HG02870 (cell line): ENCODE measurements around the gene NPEPPS.
"Not testable (repeated sequence)": the region's sequence is repeated elsewhere in the genome, so short reads cannot be mapped to it uniquely, and the experiment has no call there.

Experiments
- ATAC-seq: cut with Tn5 transposase; IDR thresholded peaks from one replicate; pipeline ENCODE4 v1.9.1; 2021; ENCODE audit warnings: mild to moderate bottlenecking, moderate library complexity; ENCODE audit not compliant: unreplicated experiment

NPEPPS gene

DNA sequence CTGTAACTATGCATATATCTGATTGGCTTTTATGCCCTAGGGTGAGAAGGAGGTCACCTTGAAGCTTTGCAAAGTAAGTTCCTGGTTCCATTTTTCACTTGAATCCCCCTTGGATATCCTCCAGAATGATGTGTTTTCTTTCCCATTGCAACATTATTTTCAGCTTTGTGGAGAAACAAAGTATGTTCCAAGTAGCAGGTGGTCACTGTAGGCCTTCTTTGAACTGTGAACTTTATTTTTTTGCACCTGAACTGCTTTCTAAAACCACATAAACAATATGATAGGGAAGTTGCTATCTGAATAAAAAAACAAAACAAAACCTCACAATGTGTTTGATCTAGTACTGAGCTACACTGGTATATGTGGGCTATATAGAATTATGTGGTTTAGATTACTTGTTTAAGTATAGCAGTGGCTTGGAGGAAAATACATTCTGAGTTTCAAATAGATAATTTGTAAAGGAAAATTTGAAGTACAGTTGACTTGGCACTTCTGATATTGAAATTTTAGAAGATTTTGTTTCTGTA lies 29.7 kb downstream of the NPEPPS start:
- ATAC-seq = not testable (repeated sequence)

DNA sequence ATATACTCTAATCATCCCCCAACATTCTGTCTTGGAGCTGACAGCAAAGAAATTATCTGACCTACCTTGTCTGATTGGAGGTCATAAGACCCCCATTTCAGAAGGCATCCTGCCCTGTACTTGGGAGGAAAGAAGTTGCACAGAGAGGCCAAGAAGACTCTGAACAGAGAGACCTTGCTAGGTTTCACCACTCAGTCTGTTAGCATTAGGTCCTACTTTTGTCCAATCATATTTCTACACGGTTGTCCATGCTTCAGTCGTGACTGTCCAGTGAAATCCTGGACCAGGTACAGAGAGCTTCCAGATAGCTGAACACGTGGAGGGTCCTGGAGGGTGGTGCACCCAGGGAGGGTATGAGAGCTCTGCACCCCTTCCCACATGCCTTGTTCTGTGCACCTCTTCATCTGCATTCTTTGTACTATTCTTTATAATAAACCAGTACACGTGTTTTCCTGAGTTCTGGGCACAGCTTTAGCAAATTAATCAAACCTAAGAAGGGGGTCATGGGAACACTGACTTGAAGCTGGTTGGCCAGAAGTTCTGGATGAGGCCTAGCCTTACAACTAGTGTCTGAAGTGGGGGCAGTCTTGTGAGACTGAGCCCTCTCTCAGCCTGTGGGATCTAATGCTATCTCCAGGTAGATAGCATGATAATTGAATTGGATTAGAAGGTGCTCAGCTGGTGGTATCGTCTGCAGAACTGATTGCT lies 30.9 kb downstream of the NPEPPS start:
- not testable (repeated sequence) for ATAC-seq

DNA sequence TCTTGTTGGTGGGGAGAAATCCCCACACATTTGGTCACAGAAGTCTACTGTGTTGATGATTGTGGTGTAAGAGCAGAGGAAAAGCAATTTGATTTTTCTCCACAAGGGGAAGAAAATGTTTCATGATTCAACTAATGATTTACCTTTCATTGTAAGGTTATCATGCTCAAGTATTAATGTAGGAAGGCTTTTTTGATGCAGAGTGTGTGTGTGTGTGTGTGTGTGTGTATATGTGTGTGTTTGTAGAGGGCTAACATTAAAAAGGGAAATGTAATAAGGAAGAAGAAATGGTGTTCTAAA lies 31.4 kb downstream of the NPEPPS start:
- not testable (repeated sequence) for ATAC-seq

DNA sequence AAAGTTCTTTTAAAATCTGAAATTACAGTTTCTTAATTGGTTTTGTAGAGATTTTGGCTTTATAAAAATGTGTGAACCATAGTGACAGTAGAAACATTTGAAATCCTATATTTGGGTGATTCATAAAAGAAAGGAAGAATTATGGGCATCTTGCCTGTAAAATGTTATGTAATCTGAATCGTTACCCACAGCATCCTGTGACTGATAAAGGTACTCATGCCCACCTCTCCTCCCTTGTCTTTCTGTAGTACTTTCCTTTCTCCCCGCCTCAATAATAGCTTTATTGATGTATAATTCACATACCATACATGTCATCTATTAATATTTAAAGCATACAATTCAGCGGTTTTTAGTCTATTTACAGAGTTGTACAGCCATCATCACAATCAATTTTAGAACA lies 36.4 kb downstream of the NPEPPS start:
- not testable (repeated sequence) for ATAC-seq

DNA sequence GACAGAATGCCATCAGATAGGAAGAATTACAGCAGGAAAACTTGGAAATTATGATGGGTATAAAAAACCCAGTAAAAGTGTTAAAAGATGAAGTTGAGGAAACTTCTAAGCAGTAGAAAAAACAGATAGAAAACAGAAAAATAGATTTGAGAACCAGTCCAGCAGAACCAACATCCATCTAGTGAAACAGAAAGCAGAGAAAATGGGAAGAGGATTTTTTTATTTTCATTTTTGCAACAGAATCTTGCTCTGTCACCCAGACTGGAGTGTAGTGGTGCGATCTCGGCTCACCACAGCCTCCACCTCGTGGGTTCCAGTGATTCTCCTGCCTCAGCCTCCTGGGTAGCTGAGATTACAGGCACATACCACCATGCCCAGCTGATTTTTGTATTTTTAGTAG lies 41.7 kb downstream of the NPEPPS start:
- ATAC-seq = not testable (repeated sequence)

DNA sequence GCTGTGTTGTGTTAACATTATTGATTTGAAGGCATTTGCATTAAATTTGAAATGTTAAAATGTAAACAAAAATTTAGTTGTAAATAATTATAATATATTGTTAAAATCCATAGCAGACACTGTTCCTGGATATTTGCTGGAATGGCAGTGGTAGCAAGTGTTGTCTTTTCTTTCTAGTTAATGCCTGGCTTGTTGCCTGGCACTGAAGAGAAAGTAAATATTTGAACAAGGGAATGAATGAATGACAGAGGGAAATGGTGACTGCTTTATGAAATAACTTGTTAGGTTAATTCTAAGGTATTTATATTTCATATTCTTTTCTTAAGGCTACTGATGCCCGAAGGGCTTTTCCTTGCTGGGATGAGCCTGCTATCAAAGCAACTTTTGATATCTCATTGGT lies 51.5 kb downstream of the NPEPPS start:
- not testable (repeated sequence) for ATAC-seq

DNA sequence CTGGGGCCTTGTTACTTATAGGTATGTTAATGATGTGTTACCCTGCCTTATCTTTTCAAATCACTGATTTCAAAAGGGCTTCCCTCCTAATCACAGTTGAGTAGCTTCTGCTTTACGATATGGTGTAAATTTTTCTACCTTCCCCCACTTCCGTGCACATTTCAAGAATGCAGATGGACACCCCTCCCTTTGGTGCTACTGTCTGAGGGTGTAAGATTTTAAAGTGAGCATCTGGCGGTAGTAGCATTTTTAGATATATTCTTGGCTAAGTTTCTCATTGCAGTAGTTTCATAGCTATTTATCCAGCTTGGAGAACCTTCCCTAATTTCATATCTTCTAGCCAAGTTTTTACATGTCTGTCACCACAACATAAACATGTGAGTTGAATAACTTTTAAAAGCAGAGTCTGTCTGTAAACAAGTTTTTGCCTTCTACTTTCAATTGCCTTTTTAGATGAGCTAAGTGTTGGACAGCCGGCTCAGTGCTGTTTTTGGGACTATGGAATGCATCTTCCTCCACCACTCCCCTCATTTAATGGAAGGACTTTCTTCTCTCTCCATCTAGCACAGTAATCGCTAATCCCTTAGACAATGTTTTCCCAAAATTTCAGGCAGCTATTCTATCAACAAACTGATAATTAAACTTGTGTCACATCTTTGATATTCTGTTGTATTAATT lies 55.6 kb downstream of the NPEPPS start:
- ATAC-seq = not testable (repeated sequence)

DNA sequence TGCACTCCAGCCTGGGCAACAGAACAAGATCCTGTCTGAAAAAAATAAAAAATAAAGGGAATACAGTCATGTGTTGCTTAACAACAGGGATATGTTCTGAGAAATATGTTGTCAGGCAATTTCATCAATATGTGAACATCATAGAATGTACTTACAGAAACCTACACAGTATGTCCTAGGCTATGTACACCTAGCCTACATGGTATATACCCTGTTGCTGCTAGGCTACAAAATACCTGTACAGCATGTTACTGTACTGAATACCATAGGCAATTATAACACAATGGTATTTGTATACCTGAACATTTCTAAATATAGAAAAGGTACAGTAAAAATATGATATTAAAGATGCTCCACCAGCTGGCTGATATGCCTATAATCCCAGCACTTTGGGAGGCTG lies 62.6 kb downstream of the NPEPPS start:
- not testable (repeated sequence) for ATAC-seq

DNA sequence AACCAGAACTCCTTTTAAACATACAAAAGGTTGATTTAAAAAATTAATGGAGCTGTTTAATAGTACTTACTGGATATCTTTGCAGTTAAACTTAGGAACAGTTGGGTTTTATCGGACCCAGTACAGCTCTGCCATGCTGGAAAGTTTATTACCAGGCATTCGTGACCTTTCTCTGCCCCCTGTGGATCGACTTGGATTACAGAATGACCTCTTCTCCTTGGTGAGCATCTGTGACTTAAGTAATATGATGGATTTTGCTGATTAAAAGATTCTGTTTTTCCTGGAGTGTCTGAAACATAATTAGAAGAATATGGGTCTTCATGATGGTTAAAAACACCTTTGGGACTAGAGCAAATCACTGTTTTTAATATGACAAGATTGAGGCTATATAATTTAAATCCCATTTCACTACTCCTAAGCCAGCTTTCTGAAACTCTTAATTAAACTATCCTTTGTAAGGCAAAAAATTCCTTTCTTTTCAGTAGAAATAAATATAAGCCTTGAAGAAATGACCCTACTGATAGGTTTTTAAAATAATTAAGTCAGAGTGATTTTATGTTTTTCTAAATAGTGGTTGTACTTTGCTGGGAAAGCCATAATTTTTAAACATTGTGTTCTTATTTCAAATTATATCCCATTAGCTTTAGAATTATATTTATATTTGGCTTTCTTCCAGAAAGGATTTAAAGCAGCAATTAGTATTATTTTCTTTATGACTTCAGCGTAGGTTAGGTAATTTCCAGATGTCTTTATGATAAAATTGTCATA lies 73.1 kb downstream of the NPEPPS start:
- ATAC-seq = no peak

DNA sequence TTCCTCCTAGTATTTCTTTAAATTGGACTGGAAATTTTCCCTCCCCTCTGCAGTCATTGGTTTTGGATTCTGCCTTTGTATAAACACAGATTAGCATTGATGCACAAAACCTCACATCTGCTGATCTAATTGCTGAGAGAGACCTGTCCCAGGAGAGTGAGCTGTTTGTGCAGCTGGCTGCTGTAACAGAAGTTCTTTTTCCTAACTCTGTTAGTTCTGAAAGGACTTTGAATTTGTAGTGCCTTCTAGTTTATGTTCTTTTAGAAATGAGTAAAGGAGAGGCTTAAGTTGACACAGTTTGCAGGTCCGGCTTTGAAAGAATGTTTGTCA lies 73.7 kb downstream of the NPEPPS start:
- ATAC-seq = no peak

DNA sequence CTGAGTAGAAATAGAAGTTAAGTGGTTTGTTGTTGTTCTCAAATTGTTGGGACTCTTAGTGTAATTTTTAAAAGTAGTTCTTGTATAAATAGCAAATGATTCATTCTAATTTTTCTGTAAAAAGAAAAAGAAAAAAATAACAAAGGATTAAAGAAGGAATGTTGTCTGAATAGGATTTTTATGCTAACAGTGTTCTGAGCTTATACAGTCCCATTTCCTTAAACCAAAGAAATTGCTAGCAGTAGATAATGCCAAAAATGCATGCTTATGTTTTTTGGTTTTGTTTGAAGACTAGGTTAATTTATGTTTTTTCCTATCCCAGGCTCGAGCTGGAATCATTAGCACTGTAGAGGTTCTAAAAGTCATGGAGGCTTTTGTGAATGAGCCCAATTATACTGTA lies 74.1 kb downstream of the NPEPPS start:
- ATAC-seq = no peak

DNA sequence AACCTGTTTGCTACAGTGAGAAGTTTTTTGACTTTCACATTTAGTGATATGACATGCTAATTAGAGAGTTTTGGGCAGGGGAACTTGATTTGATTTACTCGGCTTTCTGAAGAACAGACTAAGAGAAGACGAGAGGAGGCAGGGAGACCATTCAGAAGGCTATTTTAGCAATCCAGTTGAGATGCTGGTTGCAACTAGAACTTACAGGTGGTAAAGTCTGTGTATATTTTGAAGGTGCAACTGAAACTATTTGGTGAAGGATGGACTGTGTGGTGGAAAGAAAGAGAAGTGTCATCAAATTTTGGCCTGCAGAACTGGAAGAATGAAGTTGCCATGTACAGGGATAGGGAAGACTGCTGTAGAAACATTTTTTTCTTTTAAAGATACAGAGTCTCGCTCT lies 76.6 kb downstream of the NPEPPS start:
- no peak for ATAC-seq

DNA sequence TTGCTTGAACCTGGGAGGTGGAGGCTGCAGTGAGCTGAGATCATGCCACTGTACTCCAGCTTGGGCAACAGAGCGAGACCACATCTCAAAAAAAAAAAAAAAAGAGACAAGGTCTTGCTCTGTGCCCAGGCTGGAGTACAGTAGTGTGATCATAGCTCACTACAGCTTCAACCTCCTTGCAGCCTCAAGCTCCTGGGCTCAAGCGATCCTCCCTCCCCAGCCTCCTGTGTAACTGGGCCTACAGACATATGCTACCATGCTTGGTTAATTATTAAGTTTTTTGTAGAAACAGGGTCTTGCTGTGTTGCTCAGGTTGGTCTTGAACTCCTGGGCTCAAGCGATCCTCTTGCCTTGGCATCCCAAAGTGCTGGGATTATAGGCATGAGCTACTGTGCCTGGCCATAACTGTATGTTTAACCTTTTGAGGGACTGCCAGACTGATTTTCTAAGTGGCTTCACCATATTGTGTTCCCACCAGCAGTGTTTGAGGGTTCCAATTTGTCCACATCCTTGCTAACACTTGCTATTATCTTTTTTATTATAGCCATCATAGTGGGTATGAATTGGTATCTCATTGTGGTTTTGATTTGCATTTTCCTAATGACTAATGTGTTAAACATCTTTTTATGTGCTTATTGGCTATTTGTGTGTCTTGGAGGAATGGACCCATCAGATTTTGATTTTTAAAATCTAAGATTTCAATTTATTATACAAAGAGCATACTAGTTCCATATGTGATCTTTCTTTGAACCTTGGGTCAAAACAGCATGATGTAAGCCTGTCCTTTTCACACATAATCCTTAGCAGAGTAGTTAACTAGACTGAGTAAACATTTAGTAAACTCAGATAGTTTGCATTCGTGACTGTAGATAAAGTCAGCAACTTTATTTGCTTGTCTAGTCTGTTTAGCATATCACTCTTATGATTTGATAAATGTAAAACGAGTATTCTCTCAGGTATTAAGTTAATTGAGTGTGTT lies 80.8 kb downstream of the NPEPPS start:
- no peak for ATAC-seq

DNA sequence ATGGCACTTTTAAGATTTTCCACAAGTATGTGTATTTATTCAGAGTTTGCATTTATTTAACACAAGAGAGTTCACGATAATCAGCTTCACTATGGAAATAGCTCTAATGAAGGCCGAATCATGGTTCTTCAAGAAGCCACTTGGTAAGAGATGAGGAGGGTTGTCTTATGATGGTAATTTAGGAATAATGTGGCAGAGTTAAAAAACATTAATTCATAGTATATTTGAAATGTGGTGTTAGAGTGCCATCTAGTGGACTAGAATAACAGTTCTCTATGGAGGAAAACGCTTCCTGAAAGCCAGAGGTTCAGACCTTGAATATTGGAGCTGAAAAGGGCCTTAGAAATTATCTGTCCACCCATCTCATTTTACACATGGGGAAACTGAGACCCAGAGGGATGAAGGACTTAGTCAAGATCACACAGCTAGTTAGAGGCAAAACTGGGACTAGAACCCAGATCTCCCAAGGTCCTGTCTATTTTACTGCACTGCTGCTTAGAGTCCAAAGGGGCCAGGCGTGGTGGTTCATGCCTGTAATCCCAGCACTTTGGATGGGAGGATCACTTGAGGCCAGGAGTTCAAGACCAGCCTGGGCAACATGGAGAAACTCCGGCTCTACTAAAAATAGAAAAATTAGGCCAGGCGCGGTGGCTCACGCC lies 85.0 kb downstream of the NPEPPS start:
- no peak for ATAC-seq

DNA sequence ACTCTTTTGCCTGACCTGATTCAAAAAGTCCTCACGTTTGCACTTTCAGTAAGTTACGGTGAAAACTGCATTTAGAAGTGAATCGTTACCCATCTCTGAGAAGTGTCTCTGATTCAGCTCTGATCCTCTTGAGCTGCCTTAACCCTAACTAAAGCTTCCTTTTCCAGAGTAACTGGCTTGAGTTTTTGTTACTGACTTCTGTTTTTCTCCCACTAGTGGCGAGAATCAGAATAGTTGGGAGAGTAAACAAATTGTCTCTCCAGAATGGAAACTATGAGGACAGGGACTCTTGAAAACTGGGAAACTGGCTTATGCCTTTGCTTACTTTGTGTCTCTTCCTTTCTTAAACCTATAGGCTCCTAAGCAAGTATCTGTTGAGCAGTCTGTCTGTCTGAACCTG lies 87.5 kb downstream of the NPEPPS start:
- ATAC-seq = no peak

DNA sequence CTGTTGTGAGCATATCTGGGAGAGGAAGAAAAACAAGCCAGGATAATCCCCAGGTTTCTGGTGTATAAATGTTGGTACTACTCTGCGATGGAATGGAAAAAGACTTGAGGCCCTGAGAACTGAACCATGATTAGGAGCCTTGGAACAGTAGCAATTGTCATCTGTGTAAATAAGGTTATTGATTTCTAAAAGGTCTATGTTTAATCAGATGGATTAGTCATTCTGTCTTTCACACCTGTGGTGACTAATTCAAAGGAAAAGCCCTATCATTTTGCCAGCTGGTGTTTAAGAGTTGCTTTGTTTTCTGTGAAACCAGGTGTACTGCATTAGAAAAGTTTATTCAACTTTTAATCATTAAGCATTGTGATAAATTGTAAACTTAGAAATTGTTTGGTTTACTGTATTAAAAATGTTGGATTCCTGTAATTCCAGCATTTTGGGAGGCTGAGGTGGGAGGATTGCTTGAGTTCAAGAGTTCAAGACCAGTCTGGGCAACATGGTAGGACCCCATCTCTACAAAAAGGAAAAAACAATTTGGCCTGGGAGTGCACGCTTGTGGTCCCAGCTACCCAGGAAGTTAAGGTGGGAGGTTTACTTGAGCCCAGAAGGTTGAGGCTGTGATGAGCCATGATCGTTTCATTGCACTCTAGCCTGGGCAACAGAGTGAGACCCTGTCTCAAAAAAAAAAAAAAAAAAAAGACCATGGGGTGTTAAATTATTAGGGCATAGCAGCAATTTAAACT lies 89.8 kb downstream of the NPEPPS start:
- ATAC-seq = no peak

DNA sequence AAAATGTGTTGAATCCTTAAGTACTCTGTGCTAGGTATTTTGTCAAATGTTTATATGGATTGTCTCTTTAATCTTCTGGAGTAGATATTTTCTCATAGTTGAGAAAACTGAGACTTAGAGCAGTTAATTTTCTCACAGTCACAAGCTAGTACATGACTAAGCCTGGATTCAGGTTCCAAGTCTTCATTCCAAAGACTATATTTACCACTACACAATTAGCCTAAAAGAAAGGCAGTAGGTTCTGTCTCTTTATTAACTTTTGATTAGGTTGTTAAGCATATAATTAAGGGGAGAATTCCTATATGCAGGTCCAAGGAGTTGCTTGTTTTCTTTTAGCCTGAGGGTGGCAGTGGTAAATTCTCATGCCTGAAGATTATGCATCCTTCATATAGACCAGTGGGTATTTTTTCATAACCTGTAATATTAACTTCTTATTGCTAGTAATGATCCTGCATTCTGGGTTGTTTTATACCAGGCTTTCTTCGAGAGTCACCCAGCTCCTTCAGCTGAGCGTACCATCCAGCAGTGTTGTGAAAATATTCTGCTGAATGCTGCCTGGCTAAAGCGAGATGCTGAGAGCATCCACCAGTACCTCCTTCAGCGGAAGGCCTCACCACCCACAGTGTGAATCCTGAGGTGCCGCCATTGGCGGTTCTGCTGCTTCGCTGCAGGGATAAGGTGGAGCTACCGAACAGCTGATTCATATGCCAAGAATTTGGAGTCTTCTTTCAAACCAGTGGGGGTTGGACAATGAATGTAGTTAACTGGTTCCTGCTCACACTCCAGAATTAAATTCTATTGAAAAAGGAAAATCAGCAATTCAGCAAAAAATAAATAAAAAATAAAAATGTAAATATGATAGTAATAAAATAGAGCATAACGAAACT lies 90.6 kb downstream of the NPEPPS start:
- no peak for ATAC-seq

DNA sequence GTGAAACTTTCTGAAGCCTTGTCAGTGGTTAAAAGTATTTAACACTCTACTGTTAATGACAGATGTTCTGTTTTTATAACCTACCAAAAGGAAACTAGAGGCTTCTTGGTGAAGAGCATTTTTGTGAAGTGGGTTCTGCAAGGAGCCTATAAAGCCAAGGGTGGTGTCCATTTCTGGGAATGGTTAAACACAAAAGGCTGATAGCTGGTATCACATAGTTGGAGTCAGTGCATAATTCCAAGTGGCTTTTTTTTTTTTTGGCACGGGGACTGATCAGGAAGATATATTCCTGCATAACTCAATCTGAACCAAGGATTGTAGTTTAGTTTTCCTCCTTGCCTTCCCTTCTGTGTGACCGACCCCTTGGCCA lies 91.3 kb downstream of the NPEPPS start:
- ATAC-seq = no peak

DNA sequence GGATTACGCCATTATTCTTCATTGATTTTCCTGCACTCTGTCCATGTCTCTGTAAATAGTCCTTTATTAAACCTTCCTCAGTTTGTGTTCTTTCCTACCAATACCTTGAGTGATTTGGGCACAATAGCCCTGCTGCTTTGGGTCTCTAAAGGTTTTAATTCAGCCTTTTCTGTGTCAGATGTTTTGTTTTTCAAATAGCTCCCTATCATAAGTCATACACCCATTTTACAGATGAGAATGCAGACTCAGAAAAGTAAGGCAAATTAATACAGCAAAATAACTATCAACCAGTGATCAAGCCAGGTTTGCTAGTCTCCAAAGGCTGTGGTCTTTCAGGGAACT lies 93.8 kb downstream of the NPEPPS start:
- ATAC-seq = no peak
